HG03039 (cell line): Measurements from ENCODE around the gene SPANXN3.
"Not testable (repeated sequence)": the region's sequence is repeated elsewhere in the genome, so short reads cannot be mapped to it uniquely, and the experiment has no call there.

ENCODE experiments used
- ATAC-seq: cut with Tn5 transposase; IDR thresholded peaks from one replicate; pipeline ENCODE4 v1.9.1; 2021; ENCODE audit warnings: mild to moderate bottlenecking, moderate library complexity; ENCODE audit not compliant: unreplicated experiment

Gene SPANXN3

GRCh38 chrX:143517375-143517774, at the start of gene SPANXN3:
TSS of gene SPANXN3 (minus strand) at chrX:143517475. CDS start at chrX:143517391, 84 bp downstream.
- ATAC-seq, result not testable (repeated sequence)

GRCh38 chrX:143536176-143536575, 18.9 kb upstream of the SPANXN3 start:
- ATAC-seq, result no peak

DNA sequence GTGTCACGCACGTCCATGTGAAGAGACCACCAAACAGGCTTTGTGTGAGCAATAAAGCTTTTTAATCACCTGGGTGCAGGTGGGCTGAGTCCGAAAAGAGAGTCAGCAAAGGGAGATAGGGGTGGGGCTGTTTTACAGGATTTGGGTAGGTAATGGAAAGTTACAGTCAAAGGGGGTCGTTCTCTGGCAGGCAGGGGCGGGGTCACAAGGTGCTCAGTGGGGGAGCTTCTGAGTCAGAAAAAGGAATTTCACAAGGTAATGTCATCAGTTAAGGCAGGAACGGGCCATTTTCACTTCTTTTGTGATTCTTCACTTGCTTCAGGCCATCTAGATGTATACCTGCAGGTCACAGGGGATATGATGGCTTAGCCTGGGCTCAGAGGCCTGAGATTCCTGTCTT, 15.1 kb downstream of the SPANXN3 start:
- ATAC-seq, result not testable (repeated sequence)

DNA sequence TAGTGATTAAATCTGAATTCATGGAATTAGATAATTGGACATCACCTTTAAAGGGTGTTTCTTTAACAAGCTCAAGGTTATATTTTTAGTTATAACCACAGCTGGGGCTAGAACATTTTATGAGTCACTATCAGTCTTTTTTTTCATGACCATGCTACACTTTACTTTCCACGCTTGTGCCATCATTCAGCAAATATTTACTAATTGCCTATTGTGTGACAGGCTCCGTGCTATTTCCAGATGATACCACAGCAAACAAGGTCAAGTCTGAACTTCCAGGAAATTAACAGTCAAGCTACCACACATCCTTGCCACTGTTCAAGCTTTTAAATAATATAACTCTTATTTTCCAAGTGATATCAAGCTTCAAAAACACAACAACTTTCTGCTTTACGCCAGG, 16.5 kb downstream of the SPANXN3 start:
- no peak for ATAC-seq

GRCh38 chrX:143486105-143486504, 31.2 kb downstream of the SPANXN3 start:
- ATAC-seq, result no peak

DNA sequence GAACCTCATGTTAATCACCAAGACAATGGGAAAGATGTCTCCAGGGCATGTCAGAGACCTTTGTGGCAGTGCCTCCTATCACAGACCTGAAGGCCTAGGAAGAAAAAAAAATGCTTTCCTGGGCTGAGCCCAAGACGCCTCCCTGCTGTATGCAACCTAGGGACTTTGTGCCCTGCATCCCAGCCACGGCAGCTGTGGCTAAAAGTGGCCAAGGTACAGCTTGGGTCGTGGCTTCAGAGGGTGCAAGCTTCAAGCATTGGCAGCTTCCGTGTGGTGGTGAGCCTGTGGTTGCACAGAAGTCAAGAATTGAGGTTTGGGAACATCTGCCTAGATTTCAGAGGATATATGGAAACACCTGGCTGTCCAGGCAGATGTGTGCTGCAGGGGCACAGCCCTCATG, 40.5 kb downstream of the SPANXN3 start:
- ATAC-seq, result no peak

DNA sequence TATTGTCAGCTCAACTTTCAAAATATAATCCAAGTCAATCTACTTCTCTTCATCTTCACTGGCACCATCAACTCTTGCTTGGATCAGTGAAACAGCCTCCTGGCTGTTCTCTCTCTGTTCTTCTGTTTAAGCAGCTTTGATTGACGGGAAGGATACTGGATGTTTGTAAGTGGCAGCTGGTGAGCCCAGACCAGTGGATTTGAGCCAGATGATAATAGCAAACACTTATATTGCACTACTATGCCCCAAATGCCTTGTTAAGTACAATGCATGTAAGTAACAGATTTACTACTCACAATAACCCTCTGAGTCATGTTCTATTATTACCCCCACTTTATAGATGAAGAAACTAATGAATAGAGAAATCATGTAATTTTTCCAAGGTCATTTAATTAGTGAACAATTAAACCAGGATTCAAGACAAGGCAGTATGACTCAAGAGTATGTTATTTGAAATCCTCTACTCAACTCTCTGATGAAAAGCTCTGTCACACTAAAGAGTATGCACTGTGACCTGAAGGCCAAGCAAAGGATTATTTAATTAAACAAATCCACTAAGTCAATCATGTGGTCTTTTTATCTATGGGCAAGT, 44.8 kb downstream of the SPANXN3 start:
- no peak for ATAC-seq

- no peak for ATAC-seq
Measured at GRCh38 chrX:143466130-143466529, 51.1 kb downstream of the SPANXN3 start.

- ATAC-seq, result no peak
Measured at GRCh38 chrX:143462696-143463095, 54.6 kb downstream of the SPANXN3 start.

DNA sequence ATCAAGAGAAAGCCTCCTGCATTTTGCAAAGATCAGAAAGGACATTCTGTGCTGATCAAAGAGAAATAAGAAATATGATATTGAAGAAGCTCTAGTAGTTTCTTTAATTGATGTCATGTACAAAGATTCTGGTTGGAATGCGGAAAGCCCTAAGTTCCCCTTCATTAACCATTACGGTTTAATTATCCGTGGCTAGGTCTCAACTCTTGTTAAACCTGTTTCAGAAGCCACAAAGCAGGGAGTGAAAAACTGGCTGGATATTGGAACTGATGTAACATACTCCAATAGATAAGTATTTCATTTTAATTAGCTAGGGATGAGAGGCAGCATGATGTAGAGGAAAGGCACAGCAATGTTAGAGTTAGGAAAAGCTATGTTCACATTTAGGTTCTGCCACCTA, 55.7 kb downstream of the SPANXN3 start:
- ATAC-seq, result no peak
